Spleen (tissue), 7 donors: ENCODE results near the gene GPR158.

Experiments used
- CTCF ChIP-seq, 11 experiments: fragments of 200-600 bp in 7 of 11; fragments of 450-650 bp in 4 of 11; sonication (generic) in 4 of 11; IDR thresholded peaks in 8 of 11; conservative IDR thresholded peaks in 3 of 11; 1 replicate in 7 of 11; 2 replicates in 4 of 11; pipeline versions ENCODE4 v1.4.0 to v1.8.0; 2016 to 2021; ENCODE audit warnings: antibody characterized with exemption in 11 of 11, inconsistent platforms in 4 of 11, mild to moderate bottlenecking in 1 of 11
- POLR2AphosphoS5 ChIP-seq, 3 donors: sonication (generic); formaldehyde crosslinking; IDR thresholded peaks; one replicate each; pipeline ENCODE4 v1.5.1; 2017; ENCODE audit warnings: antibody characterized with exemption in 3 of 3
- donor health status: DM: no; HTN: no; CAD: no; lungs with moderate emphysema.
- donor health status: DM: no; HTN: no; CAD: no.
- donor health status: DM: no; HTN: no; CAD: no.

- TF ChIP-seq POLR2AphosphoS5 (IDR thresholded peaks at IDR 0.05): no peak
- no peak for TF ChIP-seq CTCF (IDR thresholded peaks at IDR 0.05 in 8 of 11, conservative IDR thresholded peaks at IDR 0.05 in 3 of 11)
Measured at GRCh38 chr10:25334445-25334844, 159.6 kb downstream of the GPR158 start.
